ENCODE results near the gene GPR143. TPM values are rescaled to one million over a fixed set of nuclear protein-coding genes. Genes with fewer than 3 reads are reported as not detected.

Gene GPR143
- total and polyA plus RNA-seq, 2 of the 4 experiments (the other 2 are of a cell fraction) = 0.07 TPM; not detected in 1

- no peaks in the 10 kb centered on the region for H3K4me1 ChIP-seq (ENCODE audit: control insufficient read depth, insufficient read depth, low read length)
- no peak overlapping the region for H2AK5ac ChIP-seq (ENCODE audit: low read depth, low read length)
- no TSS peak for BruUV-seq (replicated peaks)
- no peak overlapping the region for H3K23ac ChIP-seq (ENCODE audit: low read depth, low read length)
- H4K5ac ChIP-seq (ENCODE audit: low read depth, low read length) = no peak overlapping the region
- no peak overlapping the region for H3K4me3 ChIP-seq (ENCODE audit: insufficient read depth, low read depth, low read length)
- H2AFZ ChIP-seq (replicated peaks; ENCODE audit: low read length, poor library complexity) = no peak overlapping the region
- dilution Hi-C loops (cut with HindIII; ENCODE audit: low sequenced_read_pairs, unreplicated experiment) (no loop called here), in situ Hi-C loops (cut with MboI; ENCODE audit: low sequenced_read_pairs) (loop anchor here (10.0 kb wide), 2 partner anchors 723 to 863 kb away; no protein-coding TSS in a partner anchor), intact Hi-C loops (cut with micrococcal nuclease) (no loop called here)
- no peak overlapping the region for H2BK120ac ChIP-seq (ENCODE audit: low read depth, low read length)
- H2AK9ac ChIP-seq (replicated peaks; ENCODE audit: low read depth, low read length, poor library complexity) = no peak overlapping the region
- H3K56ac ChIP-seq (ENCODE audit: extremely low read depth, insufficient read depth, low read length) = no peak overlapping the region
- peaks cover 0 to 2% of the 10 kb centered on the region in 2 experiments; a peak in 2 of 4 replicates for H3K79me1 ChIP-seq (ENCODE audit: low read depth in 1 of 2, low read length in 2 of 2)
- peaks cover 34% of the 10 kb centered on the region for H3K36me3 ChIP-seq (ENCODE audit: control insufficient read depth, insufficient read depth, low read length)
- H3K4ac ChIP-seq (ENCODE audit: low read depth, low read length) = no peak overlapping the region
- no peak overlapping the region for H2BK20ac ChIP-seq (ENCODE audit: low read depth, low read length)
- H2BK5ac ChIP-seq (ENCODE audit: low read depth, low read length, poor library complexity, severe bottlenecking) = no peak overlapping the region
- H3K9me1 ChIP-seq (ENCODE audit: insufficient read depth, low read length) = 0 out of 2 replicates have a peak, but pooled peaks cover 3% of the 10 kb centered on the region
- ATAC-seq (ENCODE audit: low read depth) = no peak
- ChIA-PET CTCF (no interaction called here), POLR2A (ENCODE audit: unreplicated experiment) (no interaction called here)
- H2BK15ac ChIP-seq (ENCODE audit: low read depth, low read length) = no peak overlapping the region
- no peak overlapping the region for H3K14ac ChIP-seq (replicated peaks; ENCODE audit: low read depth, low read length)
- no peaks in the 10 kb centered on the region for H3K27me3 ChIP-seq (ENCODE audit: control insufficient read depth, insufficient read depth, low read length)
- no peaks in the 10 kb centered on the region for H4K20me1 ChIP-seq (ENCODE audit: insufficient read depth, low read length)
- no peak overlapping the region for H4K91ac ChIP-seq (ENCODE audit: insufficient read depth, low read depth, low read length)
- no peak overlapping the region for H3K18ac ChIP-seq (ENCODE audit: low read depth, low read length)
- no peak overlapping the region for H3K27ac ChIP-seq (ENCODE audit: insufficient read depth, low read length)
- H3K9me3 ChIP-seq (ENCODE audit: control insufficient read depth, insufficient read depth, low read length) = peaks cover 2% of the 10 kb centered on the region; the same call in 1 of the 2 replicates
- TF ChIP-seq ELK1 (IDR thresholded peaks at IDR 0.05; ENCODE audit: borderline replicate concordance, low read depth, low read length) (no peak), CTCF (conservative IDR thresholded peaks at IDR 0.05; ENCODE audit: low read depth, low read length) (no peak), RFX5 (IDR thresholded peaks at IDR 0.05; ENCODE audit: low read depth, low read length) (no peak), USF2 (IDR thresholded peaks at IDR 0.05; ENCODE audit: low read depth, low read length) (no peak), POLR2A (IDR thresholded peaks at IDR 0.05; ENCODE audit: low read depth, low read length) (no peak), NFE2L2 (IDR thresholded peaks at IDR 0.05; ENCODE audit: low read depth, low read length) (no peak), MAZ (IDR thresholded peaks at IDR 0.05; ENCODE audit: borderline replicate concordance, low read depth, low read length) (no peak), MXI1 (IDR thresholded peaks at IDR 0.05; ENCODE audit: borderline replicate concordance, low read depth, low read length) (no peak), RAD21 (IDR thresholded peaks at IDR 0.05; ENCODE audit: low read length) (no peak), RCOR1 (IDR thresholded peaks at IDR 0.05; ENCODE audit: insufficient replicate concordance, low read length) (no peak), BHLHE40 (IDR thresholded peaks at IDR 0.05; ENCODE audit: low read depth, low read length) (no peak), SMC3 (IDR thresholded peaks at IDR 0.05; ENCODE audit: low read depth, low read length) (no peak), CHD1 (IDR thresholded peaks at IDR 0.05; ENCODE audit: low read depth, low read length) (no peak), FOS (IDR thresholded peaks at IDR 0.05; ENCODE audit: low read depth, low read length) (no peak), MAFK (IDR thresholded peaks at IDR 0.05; ENCODE audit: low read depth, low read length) (no peak), CEBPB (IDR thresholded peaks at IDR 0.05; ENCODE audit: low read depth, low read length) (no peak)
- H3K9ac ChIP-seq (ENCODE audit: low read depth, low read length) = no peak overlapping the region
- H3K4me2 ChIP-seq (ENCODE audit: low read depth, low read length) = no peak overlapping the region
- no peak for DNase-seq
- no peak overlapping the region for H4K8ac ChIP-seq (ENCODE audit: low read depth in 2 of 2, low read length in 2 of 2)
- WGBS, 2 experiments (ENCODE audit: extremely low coverage in 2 of 2, insufficient read length in 1 of 2) = 95% methylated on average over 4 of the region's 27 CpGs; no CpG with 5 or more reads in 1 of the 2 experiments
These were observed 77.7 kb downstream of the GPR143 start for GRCh38 chrX:9687899-9688298.
